Measurements from ENCODE around the gene TPRKB. TPM values are rescaled to one million over a fixed set of nuclear protein-coding genes. Genes with fewer than 3 reads are reported as not detected.

TPRKB gene
- total RNA-seq: 22.9 and 27.1 TPM in 2 replicates

GRCh38 chr2:73736855-73737779 lies at the start of gene TPRKB:
Gene TPRKB (minus strand): TSS chr2:73737345. CDS start chr2:73734569, 2,776 bp downstream.

GRCh38 chr2:73783883-73784282 lies 46.7 kb upstream of the TPRKB start, which contains the start of gene C2orf78:
Gene C2orf78 (plus strand): TSS chr2:73784183. CDS start chr2:73784310, 127 bp downstream.

GRCh38 chr2:73779467-73780236 lies 42.5 kb upstream of the TPRKB start, which contains the start of gene DUSP11:
Gene DUSP11 (minus strand): TSS chr2:73780103. CDS start chr2:73779974, 129 bp downstream.

Other genes with a start within 250 kb of the TPRKB start
- gene NAT8, start 94.9 kb downstream of the TPRKB start, total RNA-seq: not detected in 2 replicates
- 32.8 and 37.9 TPM in 2 replicates for gene DUSP11, start 42.8 kb upstream of the TPRKB start, total RNA-seq
- gene C2orf78, start 46.8 kb upstream of the TPRKB start, total RNA-seq: not detected in 2 replicates
- 41.9 and 43.7 TPM in 2 replicates for gene STAMBP, start 91.6 kb upstream of the TPRKB start, total RNA-seq
- gene ACTG2, start 155.7 kb upstream of the TPRKB start, total RNA-seq: not detected in 2 replicates
- 53.0 and 56.5 TPM in 2 replicates for gene DGUOK, start 189.5 kb upstream of the TPRKB start, total RNA-seq
- 5.8 and 6.0 TPM in 2 replicates for gene TET3, start 247.6 kb upstream of the TPRKB start, total RNA-seq